Right lobe of liver (tissue), 6 donors: ENCODE data around the gene PILRA. TPM values are rescaled to one million over a fixed set of nuclear protein-coding genes. Genes with fewer than 3 reads are reported as not detected.
"Not testable (repeated sequence)": the region's sequence is repeated elsewhere in the genome, so short reads cannot be mapped to it uniquely, and the experiment has no call there.

Experiments used
- ATAC-seq, 4 donors: fragments of 200-7000 bp; cut with Tn5 transposase; one replicate each; pipeline ENCODE4 v1.9.1; 2020; ENCODE audit warnings: mild to moderate bottlenecking in 4 of 4, moderate library complexity in 4 of 4
- DNase-seq, 3 donors: peaks; one replicate each; pipeline ENCODE4 v3.0.0-alpha.2; 2020
- H3K27ac ChIP-seq, 3 donors: fragments of 200-600 bp; one replicate each; pipeline ENCODE4 v1.8.0; 2022
- H3K27me3 ChIP-seq, 2 donors: fragments of 200-600 bp; one replicate each; pipeline ENCODE4 v1.8.0; 2022
- H3K36me3 ChIP-seq, 4 donors: fragments of 200-600 bp; sonication (generic) in 1 of 4; one replicate each; pipeline versions ENCODE4 v1.5.1 to v1.8.0; 2017 to 2022; ENCODE audit warnings: control low read depth in 1 of 4
- H3K4me1 ChIP-seq, 4 donors: fragments of 200-600 bp; sonication (generic) in 1 of 4; one replicate each; pipeline versions ENCODE4 v1.5.1 to v1.8.0; 2017 to 2022; ENCODE audit warnings: control low read depth in 1 of 4
- H3K4me3 ChIP-seq, 3 donors: fragments of 200-600 bp; one replicate each; pipeline ENCODE4 v1.8.0; 2022
- H3K9me3 ChIP-seq, 4 donors: fragments of 200-600 bp; sonication (generic) in 1 of 4; one replicate each; pipeline versions ENCODE4 v1.5.1 to v1.8.0; 2017 to 2022; ENCODE audit warnings: control low read depth in 1 of 4
- POLR2A ChIP-seq: fragments of 450-650 bp; IDR thresholded peaks from one replicate; pipeline ENCODE4 v1.6.1; 2017; ENCODE audit warnings: antibody characterized with exemption, mild to moderate bottlenecking
- WGBS: methylation state at CpG from one replicate; pipeline ENCODE4 v1.1.6; 2018; ENCODE audit warnings: low coverage, low lambda C conversion rate; ENCODE audit not compliant: insufficient coverage; ENCODE audit errors: missing lambda C conversion rate; 5-methylcytosine and 5-hydroxymethylcytosine counted together
- intact Hi-C, 2 donors: fragments of 100-400 bp; cut with DNase I; formaldehyde crosslinking; loops; one replicate each; pipeline versions ENCODE4 v1.11.2 to v1.14.1; 2022
- total RNA-seq, 6 experiments: library from RNA; depleted of rRNA in 2 of 6; stranded (reverse); fragments of >200 nt in 2 of 6; fragmentation: NEBNext Ultra II Directional in 3 of 6; extraction: Animal tissue kit (Norgen Biotek cat#: 25700) in 3 of 6; gene quantifications; one replicate each; pipeline versions ENCODE4 v1.1.0 to v1.2.4, GENCODE V29; 2016 to 2023
- TF ChIP-seq, protein P1 (sequence below), 4 donors: fragments of 200-600 bp in 3 of 4; fragments of 450-650 bp in 1 of 4; IDR thresholded peaks; one replicate each; pipeline versions ENCODE4 v1.5.1 to v1.8.0; 2016 to 2022; ENCODE audit warnings: antibody characterized with exemption in 4 of 4, mild to moderate bottlenecking in 2 of 4
- donor health status: DM: no; HTN: yes; CAD: no.
- donor health status: DM: no; HTN: no; CAD: no.
- donor health status: DM: no; HTN: no; CAD: no.
- donor health status: DM: no; HTN: yes; CAD: no.
- donor health status: DM: no; HTN: yes; CAD: no.

The PILRA gene
- total RNA-seq, 6 experiments from 2014 or later = 1.4 to 7.1 (median 4.0) TPM

- WGBS = 43% methylated on average over 3 of the region's 6 CpGs
- TF ChIP-seq, protein P1, sequence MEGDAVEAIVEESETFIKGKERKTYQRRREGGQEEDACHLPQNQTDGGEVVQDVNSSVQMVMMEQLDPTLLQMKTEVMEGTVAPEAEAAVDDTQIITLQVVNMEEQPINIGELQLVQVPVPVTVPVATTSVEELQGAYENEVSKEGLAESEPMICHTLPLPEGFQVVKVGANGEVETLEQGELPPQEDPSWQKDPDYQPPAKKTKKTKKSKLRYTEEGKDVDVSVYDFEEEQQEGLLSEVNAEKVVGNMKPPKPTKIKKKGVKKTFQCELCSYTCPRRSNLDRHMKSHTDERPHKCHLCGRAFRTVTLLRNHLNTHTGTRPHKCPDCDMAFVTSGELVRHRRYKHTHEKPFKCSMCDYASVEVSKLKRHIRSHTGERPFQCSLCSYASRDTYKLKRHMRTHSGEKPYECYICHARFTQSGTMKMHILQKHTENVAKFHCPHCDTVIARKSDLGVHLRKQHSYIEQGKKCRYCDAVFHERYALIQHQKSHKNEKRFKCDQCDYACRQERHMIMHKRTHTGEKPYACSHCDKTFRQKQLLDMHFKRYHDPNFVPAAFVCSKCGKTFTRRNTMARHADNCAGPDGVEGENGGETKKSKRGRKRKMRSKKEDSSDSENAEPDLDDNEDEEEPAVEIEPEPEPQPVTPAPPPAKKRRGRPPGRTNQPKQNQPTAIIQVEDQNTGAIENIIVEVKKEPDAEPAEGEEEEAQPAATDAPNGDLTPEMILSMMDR (IDR thresholded peaks at IDR 0.05) = no peak
- no peak for TF ChIP-seq POLR2A
- ATAC-seq = peak in 1 of 4 donors; percentile 38
- H3K36me3 ChIP-seq = peaks cover 0 to 37% (median 14%) of the 10 kb centered on the region in 4 donors
- no peaks in the 10 kb centered on the region for H3K27me3 ChIP-seq
- peaks cover 0 to 11% (median under 1%) of the 10 kb centered on the region in 4 donors for H3K4me1 ChIP-seq
- intact Hi-C loops = no loop called here
- no peak overlapping the region for H3K4me3 ChIP-seq
- H3K27ac ChIP-seq = no peak overlapping the region
- no peaks in the 10 kb centered on the region for H3K9me3 ChIP-seq
- no peak for DNase-seq
Observed at GRCh38 chr7:100342765-100343164, 30.5 kb upstream of the PILRA start.

GRCh38 chr7:100344124-100344559, 29.1 kb upstream of the PILRA start:
- H3K9me3 ChIP-seq, DNase-seq, H3K27me3 ChIP-seq, H3K27ac ChIP-seq, intact Hi-C loops, H3K4me3 ChIP-seq: not testable (repeated sequence)
- peak in 1 of 4 donors; percentile 11 for ATAC-seq
- H3K36me3 ChIP-seq = peaks cover 0 to 45% (median 18%) of the 10 kb centered on the region in 4 donors
- peaks cover 0 to 11% (median under 1%) of the 10 kb centered on the region in 4 donors for H3K4me1 ChIP-seq
- 92% methylated on average over 2 of the region's 4 CpGs for WGBS

- Histone ChIP-seq H3K36me3 (peaks cover 0 to 46% (median 23%) of the 10 kb centered on the region in 4 donors), H3K27ac (peak overlapping the region in 1 of 3 donors; percentile 18), H3K4me1 (peaks cover 0 to 11% (median under 1%) of the 10 kb centered on the region in 4 donors)
- ATAC-seq = peak; percentile 90 to 92 (median 91)
- TF ChIP-seq, protein P1 (IDR thresholded peaks at IDR 0.05) = peak; percentile 34 to 43 (median 40)
- H3K4me3 ChIP-seq, intact Hi-C loops, H3K27me3 ChIP-seq, H3K9me3 ChIP-seq, DNase-seq: not testable (repeated sequence)
- WGBS = 58% methylated on average over 6 of the region's 13 CpGs
Observed at GRCh38 chr7:100344560-100345287, 28.6 kb upstream of the PILRA start.

- TF ChIP-seq, protein P1 (IDR thresholded peaks at IDR 0.05) = peak; percentile 46 to 58 (median 52)
- H3K9me3 ChIP-seq, H3K4me3 ChIP-seq, H3K27me3 ChIP-seq, intact Hi-C loops, H3K27ac ChIP-seq: not testable (repeated sequence)
- H3K4me1 ChIP-seq = peaks cover 0 to 11% (median under 1%) of the 10 kb centered on the region in 4 donors
- peak; percentile 54 to 66 (median 58) for ATAC-seq
- 0% methylated on average over 3 of the region's 5 CpGs for WGBS
- DNase-seq = peak; percentile 79 to 86 (median 81)
- peaks cover 0 to 51% (median 27%) of the 10 kb centered on the region in 4 donors for H3K36me3 ChIP-seq
Observed at GRCh38 chr7:100345288-100345672, 28.0 kb upstream of the PILRA start.

- peaks cover 0 to 61% (median 30%) of the 10 kb centered on the region in 4 donors for H3K36me3 ChIP-seq
- intact Hi-C loops = no loop called here
- no peaks in the 10 kb centered on the region for H3K9me3 ChIP-seq
- H3K4me1 ChIP-seq = peaks cover 0 to 11% (median under 1%) of the 10 kb centered on the region in 4 donors
- DNase-seq = no peak
- TF ChIP-seq POLR2A = no peak
- TF ChIP-seq, protein P1 (IDR thresholded peaks at IDR 0.05) = no peak
- H3K27ac ChIP-seq = no peak overlapping the region
- H3K4me3 ChIP-seq = no peak overlapping the region
- no peak for ATAC-seq
- H3K27me3 ChIP-seq = no peaks in the 10 kb centered on the region
Observed at GRCh38 chr7:100346921-100347320, 26.4 kb upstream of the PILRA start.
